HG03439 (cell line): Measurements from ENCODE around the gene CCDC43.
"Not testable (repeated sequence)": the region's sequence is repeated elsewhere in the genome, so short reads cannot be mapped to it uniquely, and the experiment has no call there.

ENCODE experiments used
- ATAC-seq: cut with Tn5 transposase; IDR thresholded peaks from one replicate; pipeline ENCODE4 v1.9.1; 2021; ENCODE audit warnings: mild to moderate bottlenecking, moderate library complexity; ENCODE audit not compliant: unreplicated experiment

The CCDC43 gene

GRCh38 chr17:44689477-44690217, at the start of gene CCDC43:
TSS of gene CCDC43 (minus strand) at chr17:44689776. CDS start at chr17:44689753, 23 bp downstream.
- ATAC-seq = peak; percentile 87

- ATAC-seq = no peak
Observed at GRCh38 chr17:44738214-44738906, 48.8 kb upstream of the CCDC43 start.

- no peak for ATAC-seq
Observed at GRCh38 chr17:44736551-44737240, 47.1 kb upstream of the CCDC43 start.

- ATAC-seq = no peak
Observed at GRCh38 chr17:44734272-44734671, 44.7 kb upstream of the CCDC43 start.

- ATAC-seq = no peak
Observed at GRCh38 chr17:44733753-44734152, 44.2 kb upstream of the CCDC43 start.

- not testable (repeated sequence) for ATAC-seq
Observed at GRCh38 chr17:44726121-44726520, 36.5 kb upstream of the CCDC43 start.

GRCh38 chr17:44722254-44722653, 32.7 kb upstream of the CCDC43 start:
- no peak for ATAC-seq

- ATAC-seq = no peak
Observed at GRCh38 chr17:44719444-44719843, 29.9 kb upstream of the CCDC43 start.

GRCh38 chr17:44708401-44709263, 19.1 kb upstream of the CCDC43 start, which contains the start of gene DBF4B:
TSS of gene DBF4B (plus strand) at chr17:44708665. CDS start at chr17:44708821, 156 bp downstream.
- peak; percentile 65 for ATAC-seq

- no peak for ATAC-seq
Observed at GRCh38 chr17:44707755-44708400, 18.3 kb upstream of the CCDC43 start.

GRCh38 chr17:44700288-44700687, 10.7 kb upstream of the CCDC43 start:
- ATAC-seq = not testable (repeated sequence)

GRCh38 chr17:44693609-44694008, 4.0 kb upstream of the CCDC43 start:
- no peak for ATAC-seq

- ATAC-seq = not testable (repeated sequence)
Observed at GRCh38 chr17:44690746-44691306, 1.2 kb upstream of the CCDC43 start.

- no peak for ATAC-seq
Observed at GRCh38 chr17:44688675-44689476, 700 bp downstream of the CCDC43 start.

- no peak for ATAC-seq
Observed at GRCh38 chr17:44688200-44688599, 1.4 kb downstream of the CCDC43 start.

- no peak for ATAC-seq
Observed at GRCh38 chr17:44687756-44688155, 1.8 kb downstream of the CCDC43 start.

GRCh38 chr17:44683303-44683702, 6.3 kb downstream of the CCDC43 start:
- not testable (repeated sequence) for ATAC-seq

- ATAC-seq = no peak
Observed at GRCh38 chr17:44677136-44677535, 12.4 kb downstream of the CCDC43 start.

- no peak for ATAC-seq
Observed at GRCh38 chr17:44673893-44674292, 15.7 kb downstream of the CCDC43 start.
